ENCODE measurements around the gene VAMP4.
"Not testable (repeated sequence)": the region's sequence is repeated elsewhere in the genome, so short reads cannot be mapped to it uniquely, and the experiment has no call there.

The VAMP4 gene

GRCh38 chr1:171748651-171749050, 6.8 kb upstream of the VAMP4 start:
- no peak for DNase-seq

- DNase-seq: no peak
Measured at GRCh38 chr1:171744986-171745385, 3.1 kb upstream of the VAMP4 start.

GRCh38 chr1:171743081-171743870, 1.4 kb upstream of the VAMP4 start:
- DNase-seq: no peak

GRCh38 chr1:171742577-171742922, 685 bp upstream of the VAMP4 start:
- DNase-seq: no peak

- peak in 1 of 4 experiments; percentile 13 for DNase-seq
Measured at GRCh38 chr1:171740987-171741871, 636 bp downstream of the VAMP4 start.

- no peak for DNase-seq
Measured at GRCh38 chr1:171740356-171740863, 1.5 kb downstream of the VAMP4 start.

- no peak for DNase-seq
Measured at GRCh38 chr1:171739656-171740055, 2.2 kb downstream of the VAMP4 start.

- no peak for DNase-seq
Measured at GRCh38 chr1:171738911-171739310, 3.0 kb downstream of the VAMP4 start.

- DNase-seq: no peak
Measured at GRCh38 chr1:171736196-171736595, 5.7 kb downstream of the VAMP4 start.

GRCh38 chr1:171730052-171730451, 11.8 kb downstream of the VAMP4 start:
- no peak for DNase-seq

- DNase-seq: no peak
Measured at GRCh38 chr1:171727778-171728177, 14.1 kb downstream of the VAMP4 start.

GRCh38 chr1:171723180-171723579, 18.7 kb downstream of the VAMP4 start:
- not testable (repeated sequence) for DNase-seq

- no peak for DNase-seq
Measured at GRCh38 chr1:171718848-171719247, 23.0 kb downstream of the VAMP4 start.

- DNase-seq: no peak
Measured at GRCh38 chr1:171718216-171718615, 23.6 kb downstream of the VAMP4 start.

- DNase-seq: no peak
Measured at GRCh38 chr1:171717062-171717718, 24.7 kb downstream of the VAMP4 start.

GRCh38 chr1:171716616-171717015, 25.2 kb downstream of the VAMP4 start:
- DNase-seq: no peak

GRCh38 chr1:171715813-171716251, 26.0 kb downstream of the VAMP4 start:
- DNase-seq: no peak

- no peak for DNase-seq
Measured at GRCh38 chr1:171712341-171712740, 29.5 kb downstream of the VAMP4 start.

GRCh38 chr1:171711643-171712042, 30.2 kb downstream of the VAMP4 start:
- no peak for DNase-seq

GRCh38 chr1:171707583-171707982, 34.3 kb downstream of the VAMP4 start:
- no peak for DNase-seq

- DNase-seq: no peak
Measured at GRCh38 chr1:171702598-171702997, 39.3 kb downstream of the VAMP4 start.

- DNase-seq: no peak
Measured at GRCh38 chr1:171699531-171699930, 42.3 kb downstream of the VAMP4 start.

GRCh38 chr1:171695772-171696171, 46.1 kb downstream of the VAMP4 start:
- not testable (repeated sequence) for DNase-seq
